ENCODE measurements around the gene ZNF566.
A peak's percentile ranks its signal among the peaks of the same experiment; 100 is the strongest.

The ZNF566 gene

GRCh38 chr19:36417752-36418286 lies 71.5 kb downstream of the ZNF566 start:
- peak overlapping the region; percentile 89 for H3K27ac Mint-ChIP-seq
- no peak for ATAC-seq
- H3K27me3 Mint-ChIP-seq = peaks cover 18% of the 10 kb centered on the region
- peaks cover 41% of the 10 kb centered on the region for H3K9me3 Mint-ChIP-seq
- H3K4me3 Mint-ChIP-seq = peak overlapping the region; percentile 89
- DNase-seq = no peak
- H3K36me3 Mint-ChIP-seq (ENCODE audit: low read depth) = peaks cover 58% of the 10 kb centered on the region
- H3K4me1 Mint-ChIP-seq = peaks cover 18% of the 10 kb centered on the region

- Mint-ChIP-seq H3K4me1 (no peaks in the 10 kb centered on the region), H3K27ac (no peak overlapping the region), H3K9me3 (peaks cover 60% of the 10 kb centered on the region), H3K4me3 (no peak overlapping the region), H3K27me3 (no peaks in the 10 kb centered on the region), H3K36me3 (ENCODE audit: low read depth) (peaks cover 82% of the 10 kb centered on the region)
- no peak for DNase-seq
- no peak for ATAC-seq
Observed at GRCh38 chr19:36409841-36410240, 79.5 kb downstream of the ZNF566 start.

- Mint-ChIP-seq H3K36me3 (ENCODE audit: low read depth) (peaks cover 86% of the 10 kb centered on the region), H3K4me3 (no peak overlapping the region), H3K9me3 (peaks cover 65% of the 10 kb centered on the region), H3K27ac (no peak overlapping the region), H3K27me3 (no peaks in the 10 kb centered on the region), H3K4me1 (no peaks in the 10 kb centered on the region)
- no peak for DNase-seq
- no peak for ATAC-seq
Observed at GRCh38 chr19:36408101-36408500, 81.3 kb downstream of the ZNF566 start.

GRCh38 chr19:36404498-36404897 lies 84.9 kb downstream of the ZNF566 start:
- Mint-ChIP-seq H3K4me3 (no peak overlapping the region), H3K27me3 (no peaks in the 10 kb centered on the region), H3K9me3 (peaks cover 60% of the 10 kb centered on the region), H3K27ac (no peak overlapping the region), H3K4me1 (peaks cover 2% of the 10 kb centered on the region), H3K36me3 (ENCODE audit: low read depth) (peaks cover 91% of the 10 kb centered on the region)
- DNase-seq (no peak), ATAC-seq (no peak)

GRCh38 chr19:36401475-36401874 lies 87.9 kb downstream of the ZNF566 start:
- DNase-seq (no peak), ATAC-seq (no peak)
- Mint-ChIP-seq H3K4me3 (no peak overlapping the region), H3K27me3 (no peaks in the 10 kb centered on the region), H3K36me3 (ENCODE audit: low read depth) (peaks cover 92% of the 10 kb centered on the region), H3K27ac (no peak overlapping the region), H3K9me3 (peaks cover 54% of the 10 kb centered on the region), H3K4me1 (peaks cover 2% of the 10 kb centered on the region)

GRCh38 chr19:36398571-36398970 lies 90.8 kb downstream of the ZNF566 start:
- Mint-ChIP-seq H3K27me3 (no peaks in the 10 kb centered on the region), H3K36me3 (ENCODE audit: low read depth) (peaks cover 92% of the 10 kb centered on the region), H3K4me3 (no peak overlapping the region), H3K27ac (no peak overlapping the region), H3K9me3 (peaks cover 52% of the 10 kb centered on the region), H3K4me1 (peaks cover 2% of the 10 kb centered on the region)
- DNase-seq (no peak), ATAC-seq (no peak)

Measured in activated naive CD8-positive, alpha-beta T cell treated with anti-CD3 and anti-CD28 coated beads, Interleukin-2, amount 50 U/mL, for 24 hours (primary cell).